Daoy (cell line): ENCODE results near the gene PEX14. TPM values are rescaled to one million over a fixed set of nuclear protein-coding genes. Genes with fewer than 3 reads are reported as not detected.
"Not testable (repeated sequence)": the region's sequence is repeated elsewhere in the genome, so short reads cannot be mapped to it uniquely, and the experiment has no call there.

ENCODE experiments used
- DNase-seq: peaks from one replicate; pipeline ENCODE4 v3.0.0-alpha.2; 2015; ENCODE audit warnings: low read depth
- total RNA-seq: library from RNA; depleted of rRNA; stranded (reverse); fragments of >200 nt; shearing (Covaris generic); gene quantifications from 2 replicates; pipeline ENCODE4 v1.2.3, GENCODE V29; 2014

PEX14 gene
- total RNA-seq, 1 experiment from 2014 or later, result 22.6 TPM

DNA sequence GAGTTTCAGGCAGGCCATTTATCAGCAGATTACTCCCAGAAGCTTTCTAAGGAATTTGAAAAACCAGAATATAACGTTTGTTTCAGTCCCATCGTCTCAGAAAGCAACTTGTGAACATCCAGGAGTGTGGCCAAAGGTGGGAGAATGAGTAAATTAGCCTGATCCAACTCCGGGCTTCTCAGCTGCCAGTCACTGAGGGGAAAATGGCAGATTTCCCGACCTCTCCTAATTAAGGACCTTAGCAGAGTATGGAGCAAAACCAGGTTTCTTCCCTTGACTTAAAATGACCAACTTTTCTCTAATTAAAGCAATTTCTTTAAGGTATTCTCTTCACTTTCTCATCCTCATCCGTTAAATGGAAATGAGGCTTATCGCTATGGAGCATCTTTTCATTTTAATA, 23.9 kb upstream of the PEX14 start:
- DNase-seq, result no peak

DNA sequence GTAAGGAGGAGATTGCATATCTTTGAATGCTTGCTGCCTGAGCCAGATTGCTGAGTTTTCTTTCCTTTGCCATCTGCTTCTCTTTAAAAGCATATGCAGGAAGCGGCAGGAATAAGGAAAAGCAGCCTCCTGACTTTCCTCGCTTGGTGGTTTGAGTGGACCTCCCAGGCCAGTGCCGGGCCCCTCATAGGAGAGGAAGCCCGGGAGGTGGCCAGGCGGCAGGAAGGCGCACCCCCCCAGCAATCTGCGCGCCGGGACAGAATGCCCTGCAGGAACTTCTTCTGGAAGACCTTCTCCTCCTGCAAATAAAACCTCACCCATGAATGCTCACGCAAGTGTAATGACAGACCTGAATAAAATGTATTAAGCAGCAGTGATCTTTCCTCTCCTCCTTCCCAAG, 23.5 kb upstream of the PEX14 start:
- no peak for DNase-seq

DNA sequence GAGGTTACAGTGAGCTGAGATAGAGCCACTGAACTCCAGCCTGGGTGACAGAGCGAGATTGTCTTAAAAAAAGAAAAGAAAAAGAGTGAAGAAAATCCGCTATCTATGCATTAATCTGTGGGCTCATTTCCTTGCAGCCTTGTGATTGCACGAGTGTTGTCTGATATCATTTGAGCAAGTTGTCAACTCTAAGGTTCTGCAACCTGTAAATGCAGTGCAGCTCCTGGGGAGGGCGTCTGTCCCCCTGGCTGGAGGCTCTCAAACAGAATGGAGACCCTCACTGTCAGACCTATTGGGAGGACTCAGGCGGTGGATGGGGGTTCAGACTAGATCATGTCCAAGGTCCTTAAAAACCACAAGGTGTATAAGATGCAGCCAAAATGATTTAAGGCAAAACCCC, 18.7 kb upstream of the PEX14 start:
- no peak for DNase-seq

DNA sequence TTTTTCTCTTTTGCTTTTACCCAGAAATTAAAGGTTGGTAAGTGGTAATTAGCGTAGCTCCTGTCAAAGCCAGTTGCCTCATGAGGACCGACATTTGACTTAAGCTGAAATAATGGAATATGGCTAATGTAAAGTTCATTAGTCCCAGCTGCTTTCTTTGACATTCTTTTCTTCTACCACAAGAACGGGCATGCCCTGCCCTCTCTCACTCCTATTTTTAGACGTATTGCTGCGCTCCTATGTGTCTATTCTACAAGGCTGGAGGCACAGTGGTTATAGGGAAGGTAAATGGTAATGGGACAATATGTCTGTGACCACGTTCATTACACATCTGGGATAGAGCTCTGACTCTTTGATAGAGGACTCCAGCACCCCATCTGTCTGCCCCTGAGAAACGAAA, 18.1 kb upstream of the PEX14 start:
- DNase-seq, result no peak

DNA sequence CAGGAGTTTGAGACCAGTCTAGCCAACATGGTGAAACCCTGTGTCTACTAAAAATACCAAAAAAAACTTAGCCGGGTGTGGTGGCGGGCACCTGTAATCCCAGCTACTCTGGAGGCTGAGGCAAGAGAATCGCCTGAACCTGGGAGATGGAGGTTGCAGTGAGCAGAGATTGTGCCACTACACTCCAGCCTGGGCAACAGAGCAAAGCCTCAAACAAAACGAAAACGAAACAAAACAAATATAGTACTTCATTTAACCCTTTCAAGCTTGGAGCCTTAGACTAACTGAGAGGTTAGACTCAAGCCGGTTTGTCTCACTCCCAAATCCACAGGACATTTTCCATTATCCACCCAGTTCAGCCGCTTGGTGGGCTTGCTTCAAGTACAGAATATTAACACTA, 17.3 kb upstream of the PEX14 start:
- DNase-seq, result not testable (repeated sequence)

DNA sequence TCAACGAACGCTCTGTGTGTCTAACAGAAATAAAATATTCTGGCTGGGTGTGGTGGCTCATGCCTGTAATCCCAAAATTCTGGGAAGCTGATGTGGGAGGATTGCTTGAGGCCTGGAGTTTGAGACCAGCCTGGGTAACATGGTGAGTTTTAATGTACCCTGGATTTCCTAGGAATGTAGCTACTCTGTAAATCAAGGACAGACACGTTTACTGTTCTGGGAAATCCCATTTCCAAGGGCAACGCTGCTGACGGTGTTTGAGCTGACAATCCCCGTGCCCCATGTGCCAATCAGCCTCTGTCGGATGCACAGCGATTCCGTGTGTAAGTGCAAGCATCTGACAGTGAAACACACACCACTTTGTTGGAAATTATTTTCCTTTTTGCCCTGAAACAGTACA, 16.9 kb upstream of the PEX14 start:
- DNase-seq, result no peak

DNA sequence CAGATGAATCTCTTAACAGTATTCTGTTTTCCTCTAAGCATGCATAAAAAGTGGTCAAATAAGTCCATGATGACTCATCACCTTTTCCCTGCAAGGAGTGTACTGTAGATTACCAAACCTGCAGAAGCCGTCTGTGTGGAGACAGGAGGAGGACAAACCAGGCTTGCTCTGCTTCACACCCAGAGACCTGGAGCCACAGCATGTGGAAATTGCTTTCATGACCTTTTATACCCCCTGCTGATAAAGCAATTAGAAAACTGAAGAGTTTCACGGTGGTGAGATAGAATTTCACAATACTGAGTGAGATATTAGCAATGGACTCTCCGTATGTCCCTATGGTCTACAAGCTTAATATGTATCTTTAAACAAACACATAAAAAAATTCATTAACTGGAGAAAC, 15.6 kb upstream of the PEX14 start:
- DNase-seq, result peak; percentile 58

DNA sequence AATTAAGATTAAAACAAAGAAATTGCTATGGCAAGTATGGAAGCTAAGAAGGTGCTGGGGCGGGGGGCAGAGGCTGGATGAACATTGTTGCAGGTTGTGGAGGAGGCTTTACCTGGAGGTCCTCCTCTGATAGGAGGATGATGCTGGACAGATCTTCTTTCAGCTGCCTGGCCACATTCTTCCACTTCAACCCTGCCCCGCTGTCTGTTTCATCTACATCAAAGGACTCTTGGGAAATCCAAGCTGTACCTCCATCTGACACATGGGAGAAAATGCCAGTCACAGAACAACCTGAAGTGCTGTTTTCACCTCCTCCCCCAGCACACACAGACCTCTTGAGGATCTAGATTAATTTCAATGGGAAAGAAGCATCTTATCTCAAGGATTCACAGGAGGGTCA, 7.7 kb upstream of the PEX14 start:
- DNase-seq, result no peak

DNA sequence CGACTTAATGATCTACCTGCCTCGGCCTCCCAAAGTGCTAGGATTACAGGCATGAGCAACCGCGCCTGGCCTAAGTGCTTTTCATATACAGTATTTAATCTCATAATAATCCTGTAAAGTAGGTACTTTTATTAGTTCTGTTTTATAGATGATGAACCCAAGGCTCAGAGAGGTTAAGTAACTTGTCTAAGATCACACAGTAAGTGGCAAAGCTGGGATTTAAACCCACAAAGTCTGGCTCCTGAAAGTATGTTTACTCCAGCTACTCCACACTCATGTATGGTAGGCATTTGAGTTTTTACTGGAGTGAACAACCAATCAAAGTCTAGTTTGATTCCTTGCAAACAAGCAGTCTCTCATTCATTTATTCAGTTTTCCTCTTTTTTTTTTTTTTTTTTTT, 4.7 kb upstream of the PEX14 start:
- no peak for DNase-seq

DNA sequence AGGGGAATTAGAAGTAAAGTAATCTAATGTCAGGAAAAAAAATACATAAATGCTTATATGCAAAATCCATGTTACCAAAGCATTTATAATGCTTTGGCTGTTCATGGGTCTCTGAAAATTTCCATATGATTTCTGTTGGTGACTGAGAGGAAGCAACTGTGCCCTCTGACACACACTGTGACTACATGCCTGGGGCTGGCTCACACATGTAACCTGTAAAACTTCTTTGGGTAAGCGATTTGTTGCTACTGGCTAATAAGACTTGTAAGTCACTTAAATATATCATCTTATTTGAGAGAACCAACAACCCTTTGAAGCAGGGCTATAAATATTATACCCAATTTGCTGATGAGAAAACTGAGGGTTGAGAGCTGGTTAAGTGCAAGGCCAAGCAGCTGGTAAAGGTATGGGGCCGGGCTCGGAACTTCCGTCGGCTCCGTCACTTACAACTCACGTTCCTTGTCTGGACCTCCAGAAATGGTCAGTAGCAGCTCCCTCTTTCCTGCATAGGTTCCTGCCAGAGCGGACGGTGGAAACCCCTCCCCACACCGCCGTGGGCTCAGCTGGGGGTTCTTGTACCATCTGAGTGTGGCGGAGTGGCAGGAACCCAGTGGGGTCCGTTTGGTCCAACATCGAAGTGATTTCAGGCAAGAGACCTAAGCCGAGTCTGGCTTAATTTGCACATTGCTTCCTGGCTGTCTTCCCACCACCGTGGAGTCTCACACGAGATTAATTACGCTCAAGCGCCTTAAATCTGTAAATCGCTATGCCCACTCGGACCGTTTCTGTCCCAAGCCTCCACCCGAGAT, 3.1 kb upstream of the PEX14 start:
- DNase-seq, result peak; percentile 27

DNA sequence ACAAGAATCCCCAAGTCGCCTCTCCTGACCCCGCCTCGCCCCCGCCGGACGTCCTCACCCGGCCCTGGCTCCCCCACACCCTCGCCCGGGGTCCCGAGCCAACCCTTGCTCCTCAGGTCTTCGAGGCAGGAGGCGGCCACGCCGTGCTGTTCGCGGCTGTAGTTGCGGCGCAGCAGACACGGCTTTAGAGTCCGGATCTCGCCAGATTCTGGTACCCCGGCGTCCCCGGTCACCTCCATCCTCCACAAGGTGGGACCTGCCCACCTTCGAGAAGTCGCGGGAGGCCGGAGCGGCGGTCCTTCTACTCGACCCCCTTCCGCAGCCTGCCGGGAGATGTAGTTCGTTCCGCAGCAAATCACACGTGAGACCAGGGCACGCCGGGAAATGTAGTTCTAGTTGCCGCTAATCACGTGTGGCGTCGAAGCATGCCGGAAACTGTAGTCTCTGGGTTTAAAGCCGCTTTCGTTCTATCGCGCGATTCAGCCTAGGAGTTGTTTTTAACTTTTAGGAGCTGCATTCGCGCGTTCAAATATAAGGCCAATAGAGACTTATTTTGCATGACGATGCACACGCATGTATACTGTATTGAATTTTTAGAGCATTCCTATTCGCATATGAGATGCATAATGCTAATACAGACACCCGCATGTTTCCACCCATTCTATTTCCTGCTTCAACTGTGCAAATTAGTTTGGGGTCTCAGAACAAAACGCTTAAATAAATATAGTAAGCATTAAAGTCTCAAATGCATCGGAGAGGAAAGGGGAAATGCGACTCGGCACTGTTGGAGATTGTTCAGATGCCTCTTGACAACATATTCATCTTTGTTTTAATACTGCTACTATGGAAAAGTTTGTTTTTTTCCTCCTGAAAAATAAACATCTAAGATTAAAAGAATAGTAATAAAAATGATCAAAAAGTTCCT, 2.3 kb upstream of the PEX14 start, which contains the start of gene DFFA:
DFFA (minus strand) TSS at position 310 of the 925 bp plus-strand sequence; CDS start at position 239, 71 bp downstream.
- peak; percentile 97 for DNase-seq

DNA sequence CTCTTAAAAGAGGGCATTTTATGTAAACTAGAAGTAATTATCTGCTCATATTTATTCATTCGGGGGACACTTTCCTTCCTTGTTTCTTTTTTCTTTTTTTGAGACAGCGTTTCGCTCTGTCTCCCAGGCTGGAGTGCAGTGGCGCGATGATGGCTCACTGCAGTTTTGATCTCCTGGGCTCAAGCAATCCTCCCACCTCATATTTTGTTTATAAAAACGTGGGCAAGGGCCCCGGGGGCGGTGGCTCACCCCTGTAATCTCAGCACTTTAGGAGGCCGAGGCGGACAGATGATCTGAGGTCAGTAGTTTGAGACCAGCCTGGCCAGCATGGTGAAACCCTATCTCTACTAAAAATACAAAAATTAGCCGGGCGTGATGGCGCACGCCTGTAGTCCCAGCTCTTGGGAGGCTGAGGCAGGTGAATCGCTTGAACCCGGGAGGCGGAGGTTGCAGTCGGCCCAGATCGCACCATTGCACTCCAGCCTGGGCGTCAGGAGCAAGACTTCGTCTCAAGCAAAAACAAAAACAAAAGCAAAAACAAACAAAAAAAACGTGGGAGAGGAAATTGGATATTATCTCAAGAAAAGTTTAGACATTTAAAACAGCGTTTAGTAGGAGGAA, 1.5 kb upstream of the PEX14 start:
- no peak for DNase-seq

DNA sequence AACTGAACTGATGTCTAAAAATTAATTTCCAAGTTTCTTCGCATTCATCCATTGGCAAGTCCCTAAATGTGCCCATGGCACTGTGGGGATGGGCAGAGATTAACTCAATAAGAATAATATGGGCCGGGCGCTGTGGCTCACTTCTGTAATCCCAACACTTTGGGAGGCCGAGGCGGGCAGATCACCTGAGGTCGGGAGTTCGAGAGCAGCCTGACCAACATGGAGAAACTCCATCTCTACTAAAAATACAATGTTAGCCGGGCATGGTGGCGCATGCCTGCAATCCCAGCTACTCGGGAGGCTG, 489 bp upstream of the PEX14 start:
- DNase-seq, result not testable (repeated sequence)

DNA sequence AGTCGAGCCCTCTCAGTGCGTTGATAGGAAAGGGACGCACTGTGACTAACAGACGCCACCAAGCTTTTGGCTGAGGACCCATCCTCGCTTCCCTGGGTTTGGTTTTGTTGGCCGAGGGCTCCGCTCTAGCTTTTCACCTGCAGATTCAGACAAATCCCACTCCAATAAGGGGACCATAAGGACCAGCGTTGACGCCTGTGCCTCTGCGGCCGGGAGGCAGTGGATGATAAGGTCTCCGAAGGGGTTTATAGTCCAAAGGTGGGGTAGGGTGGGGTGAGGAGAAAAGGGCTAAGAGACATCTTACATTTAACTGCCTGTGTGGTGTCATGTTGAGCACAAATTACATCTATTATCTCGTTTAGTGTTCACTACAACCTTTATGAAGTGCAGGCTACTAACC, 760 bp downstream of the PEX14 start:
- DNase-seq, result no peak

DNA sequence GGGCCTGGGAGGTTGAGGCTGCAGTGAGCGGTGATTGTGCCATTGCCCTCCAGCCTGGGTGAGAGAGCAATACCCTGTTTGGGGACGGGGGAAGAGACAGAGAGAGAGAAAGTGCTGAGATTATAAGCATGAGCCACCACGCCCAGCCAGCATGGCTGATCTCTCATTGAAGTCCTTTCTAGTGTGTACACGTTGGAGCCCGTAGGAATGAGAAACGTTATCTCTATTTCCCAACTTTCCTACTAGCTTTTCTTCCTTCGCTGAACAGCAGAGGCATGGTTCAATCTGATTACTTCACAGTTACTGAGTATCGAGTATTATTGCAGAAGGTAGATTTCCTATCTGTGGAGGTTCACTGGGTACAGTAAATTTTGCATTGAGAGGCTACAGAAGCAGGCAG, 4.5 kb downstream of the PEX14 start:
- no peak for DNase-seq

DNA sequence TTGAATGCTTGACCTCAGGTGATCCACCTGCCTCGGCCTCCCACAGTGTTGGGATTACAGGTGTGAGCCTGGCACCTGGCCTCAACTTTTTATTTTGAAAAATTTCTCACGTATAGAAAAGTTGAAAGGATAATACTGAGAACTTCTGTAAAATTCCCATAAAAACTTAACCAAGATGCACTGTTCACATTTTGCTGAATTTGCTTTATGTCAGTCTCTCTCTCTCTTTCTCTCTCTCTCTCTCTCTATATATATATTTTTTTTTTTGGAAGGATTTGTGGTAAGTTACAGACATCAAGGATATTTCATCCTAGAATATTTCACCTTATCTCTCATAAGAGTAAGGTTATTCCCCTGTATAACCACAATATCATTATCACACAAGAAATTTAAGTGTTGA, 5.9 kb downstream of the PEX14 start:
- DNase-seq, result no peak

DNA sequence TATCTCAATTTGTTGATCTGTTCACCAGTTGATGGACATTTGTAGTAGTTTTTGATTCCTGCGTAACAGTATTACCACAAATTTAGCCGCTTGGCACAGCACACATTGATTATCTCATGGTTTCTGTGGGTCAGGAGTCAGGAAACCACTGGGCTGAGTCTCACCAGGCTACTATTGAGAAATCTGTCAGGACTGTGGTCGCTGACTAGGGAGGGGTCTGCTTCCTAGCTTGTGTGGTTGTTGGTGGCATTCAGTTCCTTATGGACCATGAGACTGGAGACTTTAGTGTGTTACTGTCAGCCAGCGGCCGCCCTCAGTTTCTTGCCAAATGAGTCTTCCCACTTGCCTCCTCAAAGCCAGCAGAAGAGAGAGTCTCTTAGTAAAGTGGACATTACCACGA, 9.8 kb downstream of the PEX14 start:
- no peak for DNase-seq

DNA sequence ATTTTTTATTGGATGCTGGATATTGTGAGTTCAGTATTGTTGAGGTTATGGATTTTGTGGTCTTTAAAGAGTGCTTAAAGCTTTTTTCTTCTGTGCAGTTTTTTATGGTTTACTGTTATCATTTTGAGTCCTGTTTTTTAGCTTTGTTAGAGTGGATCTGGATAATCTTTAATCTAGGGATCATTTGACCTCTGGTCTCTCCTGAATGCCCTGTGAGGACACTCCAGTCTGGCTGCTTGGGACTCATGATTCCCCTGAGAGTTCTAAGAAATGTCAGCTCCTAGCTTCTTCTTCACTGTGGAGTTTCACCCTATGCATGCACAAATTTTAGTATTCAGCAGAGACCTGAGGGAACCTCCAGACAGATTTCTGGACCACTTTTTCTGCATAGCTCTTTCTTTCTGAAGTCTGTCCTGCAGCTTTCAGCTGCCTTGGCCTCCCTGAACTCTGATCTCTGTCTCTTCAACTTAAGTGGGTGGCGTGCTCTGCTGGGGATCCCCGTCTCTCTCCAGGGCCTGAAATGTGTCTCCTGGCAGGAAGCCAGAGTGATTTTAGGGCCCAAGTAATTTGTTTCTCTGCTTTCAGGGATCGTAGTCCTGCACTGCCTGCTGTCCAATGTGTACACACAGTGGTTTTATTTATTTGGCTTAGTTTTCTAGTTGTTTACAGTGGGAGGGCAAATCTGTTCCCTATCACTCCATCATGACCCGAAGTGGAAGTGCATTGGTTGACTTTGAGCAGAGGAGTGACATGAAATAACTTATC, 14.7 kb downstream of the PEX14 start:
- no peak for DNase-seq

DNA sequence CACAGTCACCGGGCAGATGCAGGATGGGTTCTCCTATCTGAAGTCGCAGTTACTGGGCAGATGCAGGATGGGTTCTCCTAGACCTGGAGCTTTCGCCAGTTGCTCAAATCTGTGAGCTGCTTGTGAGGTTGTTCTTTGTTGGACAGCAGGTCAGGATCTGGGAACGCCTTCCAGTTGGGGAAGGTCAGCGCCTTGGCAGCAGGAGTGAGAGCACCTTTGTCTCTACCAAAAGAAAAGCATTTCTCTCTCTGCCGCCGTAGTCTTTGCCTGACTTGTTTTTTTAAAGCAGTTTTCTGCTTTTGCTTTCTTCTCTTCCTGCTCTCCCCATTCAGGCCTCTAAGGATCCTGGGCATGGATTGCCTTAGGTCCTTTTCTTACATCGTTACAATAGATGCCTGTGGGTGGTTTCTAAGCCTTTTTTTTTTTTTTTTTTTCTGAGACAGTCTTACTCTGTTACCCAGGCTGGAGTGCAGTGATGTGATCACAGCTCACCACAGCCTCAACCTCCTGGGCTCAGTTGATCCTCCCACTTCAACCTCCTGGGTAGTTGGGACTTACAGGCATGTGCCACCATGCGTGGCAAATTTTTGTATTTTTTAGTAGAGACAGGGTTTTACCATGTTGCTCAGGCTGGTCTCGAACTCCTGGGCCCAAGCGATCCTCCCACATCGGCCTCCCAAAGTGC, 15.7 kb downstream of the PEX14 start:
- DNase-seq, result no peak

DNA sequence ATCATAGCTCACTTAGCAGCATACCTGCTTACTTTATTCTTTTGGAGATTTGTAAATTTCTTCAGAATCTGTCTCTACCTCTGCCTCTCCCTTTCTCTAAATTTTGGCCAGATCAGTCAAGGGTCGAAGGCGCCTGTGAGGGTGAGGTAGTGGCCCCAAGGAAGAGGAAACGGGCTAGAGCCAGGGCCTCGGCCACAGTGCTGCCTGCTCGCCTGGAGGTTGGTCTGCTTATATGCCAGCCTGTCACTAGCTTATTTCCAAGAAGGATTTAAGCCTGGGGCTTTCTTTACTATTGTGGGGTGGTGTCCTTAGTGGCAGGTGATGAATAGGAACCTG, 19.6 kb downstream of the PEX14 start:
- no peak for DNase-seq

DNA sequence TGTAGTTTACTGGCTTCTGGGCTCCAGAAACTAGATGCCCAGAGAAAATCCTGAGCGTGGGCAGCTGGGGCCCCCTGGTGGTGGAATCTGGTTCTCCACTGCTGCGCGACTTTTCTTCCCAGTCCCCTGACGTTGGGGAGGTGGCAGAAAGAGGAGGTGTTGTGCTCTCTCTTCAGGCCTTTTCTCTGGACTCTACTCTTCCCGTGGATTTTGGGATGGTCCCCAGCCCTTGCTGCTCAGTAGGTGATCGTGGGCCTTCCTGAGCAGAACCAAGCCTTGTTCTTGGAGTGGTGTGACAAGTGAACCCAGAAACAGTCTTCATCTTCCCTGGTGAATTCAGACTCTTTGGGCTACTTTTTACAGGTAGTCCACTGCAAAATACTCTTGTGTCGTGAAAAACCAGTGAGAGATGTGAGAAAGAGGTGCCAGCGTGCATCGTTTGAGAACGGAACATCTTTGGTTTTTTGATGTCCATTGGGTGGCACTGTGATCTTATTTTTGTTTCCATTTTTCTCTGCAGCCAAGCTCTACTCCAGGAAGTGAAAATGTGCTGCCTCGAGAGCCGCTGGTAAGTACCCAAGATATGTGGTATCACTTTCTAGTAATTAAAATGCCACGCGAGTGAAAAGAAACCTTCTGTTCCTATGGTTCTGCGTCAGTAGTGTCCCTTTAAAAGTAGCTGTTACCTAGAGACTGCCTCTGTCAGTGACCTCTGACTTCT, 20.2 kb downstream of the PEX14 start:
- DNase-seq, result peak; percentile 59
